ENCODE data around the gene SCARB1. TPM values are rescaled to one million over a fixed set of nuclear protein-coding genes. Genes with fewer than 3 reads are reported as not detected.

SCARB1 gene
- total and polyA plus RNA-seq, 2 donors (not counting 3 experiments of a cell fraction or from before 2014, with no cell fraction given) = 125 to 141 TPM

GRCh38 chr12:124884587-124885438, 21.1 kb upstream of the SCARB1 start:
- Histone ChIP-seq H3K9ac (replicated peaks; ENCODE audit: extremely low read depth, insufficient read depth, low read length) (no peak overlapping the region), H3K4me1 (ENCODE audit: control insufficient read depth, extremely low read depth, insufficient read depth, low read length) (peaks cover 9% of the 10 kb centered on the region), H4K20me1 (replicated peaks; ENCODE audit: control insufficient read depth, extremely low read depth, insufficient read depth, low read length) (no peaks in the 10 kb centered on the region), H3K79me2 (ENCODE audit: control insufficient read depth, insufficient read depth, low read length) (no peaks in the 10 kb centered on the region), H3K9me3 (replicated peaks; ENCODE audit: control insufficient read depth, insufficient read depth, low read length) (no peaks in the 10 kb centered on the region), H3K27ac (ENCODE audit: insufficient read depth, low read depth, low read length) (no peak overlapping the region), H2AFZ (ENCODE audit: low read depth, low read length) (no peak overlapping the region), H3K36me3 (ENCODE audit: control insufficient read depth in 2 of 2, extremely low read depth in 1 of 2, insufficient read depth in 2 of 2, low read length in 2 of 2) (no peaks in the 10 kb centered on the region), H3K27me3 (ENCODE audit: control insufficient read depth in 2 of 2, insufficient read depth in 2 of 2, low read length in 2 of 2) (no peaks in the 10 kb centered on the region), H3K9me1 (replicated peaks; ENCODE audit: control insufficient read depth, extremely low read depth, insufficient read depth, low read length) (no peaks in the 10 kb centered on the region), H3K4me3 (replicated peaks in 1 of 3; ENCODE audit: insufficient read depth in 1 of 3, low read depth in 1 of 3, low read length in 3 of 3) (no peak overlapping the region), H3K4me2 (ENCODE audit: insufficient read depth, low read length) (no peak overlapping the region)
- ChIA-PET CTCF (interaction anchor here (1.3 kb wide), 1 partner anchor 22 kb away, joined by 3 read pairs; no protein-coding TSS in a partner anchor), POLR2A (no interaction called here)
- dilution Hi-C loops (cut with MboI; ENCODE audit: extremely low pct_ligation_motif_present, low sequenced_read_pairs) = no loop called here
- FAIRE-seq = no peak
- TF ChIP-seq CTCF (IDR thresholded peaks at IDR 0.05; ENCODE audit: extremely low read depth in 1 of 2, insufficient read depth in 1 of 2, low read depth in 1 of 2, low read length in 2 of 2) = no peak
- TF ChIP-seq MAX (IDR thresholded peaks at IDR 0.05; ENCODE audit: insufficient read depth, insufficient read length) = no peak
- no peak for TF ChIP-seq JUN (IDR thresholded peaks at IDR 0.05; ENCODE audit: borderline replicate concordance, insufficient read depth, insufficient read length, low read depth)
- TF ChIP-seq GATA2 (IDR thresholded peaks at IDR 0.05; ENCODE audit: insufficient read depth, insufficient read length, low read depth, low read length) = no peak
- TF ChIP-seq EZH2 (IDR thresholded peaks at IDR 0.05; ENCODE audit: borderline replicate concordance, low read depth, low read length, severe bottlenecking) = no peak
- no peak for TF ChIP-seq POLR2AphosphoS5 (IDR thresholded peaks at IDR 0.05; ENCODE audit: insufficient read depth, low read depth, low read length)
- no peak for TF ChIP-seq MYC (IDR thresholded peaks at IDR 0.05; ENCODE audit: low read depth, low read length)
- TF ChIP-seq FOS (IDR thresholded peaks at IDR 0.05; ENCODE audit: borderline replicate concordance, insufficient read depth, low read length) = no peak
- no peak for TF ChIP-seq POLR2A (IDR thresholded peaks at IDR 0.05; ENCODE audit: low read depth, low read length)
- BruUV-seq (replicated peaks) = no TSS peak
- DNase-seq (ENCODE audit: low read depth, low spot score) = no peak
- intact Hi-C loops (cut with micrococcal nuclease) = no loop called here
